SJCRH30 (cell line): ENCODE data around the gene HAND1. TPM values are rescaled to one million over a fixed set of nuclear protein-coding genes. Genes with fewer than 3 reads are reported as not detected.
A peak's percentile ranks its signal among the peaks of the same experiment; 100 is the strongest.

Source experiments
- DNase-seq, 2 experiments: peaks; one replicate each; pipeline ENCODE4 v3.0.0-alpha.2; 2015 to 2020
- H3K27ac ChIP-seq: fragments of 250-450 bp; sonication (Bioruptor Pico); 2 replicates; pipeline ENCODE4 v1.5.1; 2020; ENCODE audit warnings: mild to moderate bottlenecking, moderate library complexity
- H3K27me3 ChIP-seq: fragments of 250-450 bp; sonication (Bioruptor Pico); 2 replicates; pipeline ENCODE4 v1.5.1; 2020; ENCODE audit warnings: mild to moderate bottlenecking, moderate library complexity
- H3K36me3 ChIP-seq: fragments of 250-450 bp; sonication (Bioruptor Pico); 2 replicates; pipeline ENCODE4 v1.5.1; 2020; ENCODE audit warnings: mild to moderate bottlenecking, moderate library complexity
- H3K4me1 ChIP-seq: fragments of 250-450 bp; sonication (Bioruptor Pico); 2 replicates; pipeline ENCODE4 v1.5.1; 2020; ENCODE audit warnings: mild to moderate bottlenecking, moderate library complexity
- H3K4me3 ChIP-seq: fragments of 250-450 bp; sonication (Bioruptor Pico); 2 replicates; pipeline ENCODE4 v1.5.1; 2020; ENCODE audit warnings: mild to moderate bottlenecking, moderate library complexity
- H3K9me3 ChIP-seq: fragments of 250-450 bp; sonication (Bioruptor Pico); replicated peaks from 2 replicates; pipeline ENCODE4 v1.5.1; 2020; ENCODE audit warnings: mild to moderate bottlenecking, moderate library complexity
- total RNA-seq: library from RNA; depleted of rRNA; stranded (reverse); fragments of >200 nt; shearing (Covaris generic); gene quantifications from 2 replicates; pipeline ENCODE4 v1.2.3, GENCODE V29; 2014

HAND1 gene
- total RNA-seq, 1 experiment from 2014 or later = not detected

DNA sequence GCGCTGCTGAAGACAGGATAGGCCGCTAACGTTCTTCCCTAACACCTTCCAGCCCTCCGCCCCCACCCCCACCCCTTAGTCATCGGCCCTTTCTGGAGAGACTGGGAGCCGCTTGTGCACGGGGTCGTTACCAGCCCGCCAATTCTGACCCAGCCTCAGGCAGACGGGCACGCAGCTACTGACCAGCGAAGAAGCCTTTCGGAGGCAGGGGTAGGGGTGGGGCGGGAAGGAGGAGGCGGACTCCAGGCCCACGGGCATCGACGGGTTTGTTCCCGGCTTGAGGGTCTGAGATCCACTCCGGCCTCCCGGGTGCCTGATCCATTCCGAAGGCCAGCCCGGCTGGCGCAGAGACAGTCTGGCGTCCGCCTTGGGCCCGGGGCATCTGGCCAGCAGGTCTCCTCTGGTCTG, 729 bp upstream of the HAND1 start:
- Histone ChIP-seq H3K27me3 (peaks cover 12% of the 10 kb centered on the region), H3K36me3 (no peaks in the 10 kb centered on the region), H3K9me3 (no peaks in the 10 kb centered on the region), H3K4me3 (no peak overlapping the region), H3K27ac (no peak overlapping the region), H3K4me1 (no peaks in the 10 kb centered on the region)
- no peak for DNase-seq

DNA sequence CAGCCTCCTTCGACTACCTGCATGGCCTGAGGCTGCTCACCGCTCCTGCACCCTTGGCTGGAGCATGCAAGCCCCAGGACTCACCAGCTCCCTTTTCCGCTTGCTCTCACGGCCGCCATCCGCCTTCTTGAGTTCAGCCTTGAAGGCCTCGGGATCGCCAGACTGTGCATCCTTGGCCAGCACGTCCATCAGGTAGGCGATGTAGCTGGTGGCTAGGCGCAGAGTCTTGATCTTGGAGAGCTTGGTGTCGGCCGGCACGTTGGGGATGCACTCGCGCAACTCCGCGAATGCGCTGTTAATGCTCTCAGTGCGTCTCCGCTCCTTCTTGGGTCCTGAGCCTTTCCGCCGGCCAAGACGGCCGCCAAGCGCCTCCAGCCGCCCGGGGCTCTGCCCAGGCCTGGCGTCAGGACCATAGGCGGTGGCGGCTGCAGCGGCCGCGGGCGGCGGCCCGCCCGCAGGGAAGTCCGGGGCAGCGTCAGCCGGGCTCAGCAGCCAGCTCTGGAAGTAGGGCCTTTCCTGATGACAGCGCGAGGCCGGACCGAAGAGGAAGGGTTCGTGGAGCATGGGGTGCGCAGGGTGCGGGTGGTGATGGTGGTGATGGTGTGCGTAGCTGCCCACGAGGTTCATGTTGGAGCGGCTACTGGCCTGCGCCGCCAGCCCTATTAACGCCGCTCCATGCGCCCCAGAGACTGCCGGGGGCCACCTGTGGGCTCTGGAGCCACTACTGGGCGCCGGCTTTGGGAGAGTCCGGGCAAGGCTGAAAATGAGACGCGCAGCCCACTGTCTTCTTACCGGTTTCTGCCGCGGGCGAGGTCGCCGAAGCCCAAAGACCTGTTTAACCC, 424 bp downstream of the HAND1 start:
- Histone ChIP-seq H3K4me1 (no peaks in the 10 kb centered on the region), H3K36me3 (no peaks in the 10 kb centered on the region), H3K9me3 (no peaks in the 10 kb centered on the region), H3K27me3 (peaks cover 3% of the 10 kb centered on the region; the same call in 1 of the 2 replicates), H3K4me3 (no peak overlapping the region), H3K27ac (no peak overlapping the region)
- DNase-seq = no peak

DNA sequence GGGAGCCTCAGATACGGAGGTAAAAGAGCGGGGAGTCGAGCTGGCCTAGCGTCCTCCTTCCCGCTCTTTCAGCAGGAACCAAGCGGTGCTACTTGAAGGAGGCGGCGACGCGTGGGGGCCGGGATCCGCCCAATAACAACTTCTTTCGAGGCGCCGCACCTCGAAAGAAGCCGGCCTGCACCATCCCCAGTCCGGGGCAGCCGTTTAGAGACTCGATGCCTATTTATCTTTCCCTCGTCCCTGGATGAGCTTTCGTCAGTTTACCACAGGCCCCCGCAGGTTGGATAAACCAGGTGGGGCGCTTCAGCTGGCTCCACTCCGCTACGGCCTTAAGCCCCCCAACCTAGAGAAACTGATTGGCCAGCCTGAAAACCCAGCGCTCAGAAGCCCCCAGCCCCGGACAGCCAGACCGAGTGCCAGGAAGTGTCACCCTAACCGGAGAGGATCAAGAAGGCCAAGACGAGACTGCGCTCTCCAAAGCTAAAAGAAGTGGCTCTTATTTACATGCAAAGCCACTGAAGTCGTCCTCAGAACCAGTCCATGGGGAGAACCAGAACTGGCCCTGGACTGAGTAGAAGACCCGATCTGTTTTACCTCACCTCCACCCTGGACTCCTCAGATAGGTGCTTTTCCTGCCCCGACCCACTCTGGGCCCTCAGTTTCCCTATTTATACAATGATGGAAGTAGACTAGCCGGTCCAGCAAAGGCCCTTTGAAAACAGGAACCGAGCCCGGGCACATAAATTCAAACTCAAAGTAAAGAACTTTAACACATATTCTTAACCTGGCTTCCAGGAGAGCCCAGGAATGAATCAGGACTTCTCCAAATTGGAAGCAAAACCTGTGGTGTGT, 1.4 kb downstream of the HAND1 start:
- Histone ChIP-seq H3K27ac (no peak overlapping the region), H3K36me3 (no peaks in the 10 kb centered on the region), H3K9me3 (no peaks in the 10 kb centered on the region), H3K27me3 (peaks cover 3% of the 10 kb centered on the region; the same call in 1 of the 2 replicates), H3K4me3 (no peak overlapping the region), H3K4me1 (no peaks in the 10 kb centered on the region)
- DNase-seq = no peak

DNA sequence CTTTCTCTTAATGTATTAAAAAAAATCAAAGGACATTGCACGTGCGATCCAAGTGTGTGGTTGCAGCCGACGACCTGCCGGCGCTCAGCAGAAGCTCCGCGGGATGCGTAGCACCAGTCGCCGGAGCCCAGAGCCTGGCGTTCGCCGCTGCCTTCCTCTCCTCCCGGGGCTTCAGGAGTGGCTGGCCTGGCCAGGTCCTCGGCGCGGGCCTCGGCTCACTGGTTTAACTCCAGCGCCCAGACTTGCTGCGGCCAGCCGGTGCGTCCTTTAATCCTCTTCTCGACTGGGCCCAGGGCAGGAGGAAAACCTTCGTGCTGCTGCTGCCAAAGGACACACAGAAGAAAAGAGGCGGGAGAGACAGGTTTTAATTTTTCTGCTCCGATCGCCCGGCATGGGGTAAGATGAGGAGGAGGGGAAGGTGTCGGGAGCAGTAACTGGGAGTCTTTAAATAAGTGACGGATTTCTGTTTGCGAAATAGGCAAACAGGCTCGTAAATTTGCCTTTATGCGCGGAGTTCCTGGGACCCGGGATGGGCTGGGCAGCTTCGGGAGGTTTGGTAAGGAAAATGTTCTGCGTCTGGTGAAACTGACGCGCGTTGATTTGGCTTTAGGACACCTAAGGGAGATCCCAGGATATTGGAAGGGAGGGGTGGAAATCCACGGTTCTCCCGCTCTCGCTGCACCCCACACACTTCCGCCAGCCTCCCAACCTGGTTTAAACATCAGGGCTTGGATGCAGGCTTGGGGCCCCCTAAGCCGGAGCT, 2.3 kb downstream of the HAND1 start:
- no peaks in the 10 kb centered on the region for H3K36me3 ChIP-seq
- H3K27ac ChIP-seq = no peak overlapping the region
- no peaks in the 10 kb centered on the region for H3K9me3 ChIP-seq
- H3K4me1 ChIP-seq = no peaks in the 10 kb centered on the region
- H3K27me3 ChIP-seq = peaks cover 3% of the 10 kb centered on the region; the same call in 1 of the 2 replicates
- no peak for DNase-seq
- no peak overlapping the region for H3K4me3 ChIP-seq

DNA sequence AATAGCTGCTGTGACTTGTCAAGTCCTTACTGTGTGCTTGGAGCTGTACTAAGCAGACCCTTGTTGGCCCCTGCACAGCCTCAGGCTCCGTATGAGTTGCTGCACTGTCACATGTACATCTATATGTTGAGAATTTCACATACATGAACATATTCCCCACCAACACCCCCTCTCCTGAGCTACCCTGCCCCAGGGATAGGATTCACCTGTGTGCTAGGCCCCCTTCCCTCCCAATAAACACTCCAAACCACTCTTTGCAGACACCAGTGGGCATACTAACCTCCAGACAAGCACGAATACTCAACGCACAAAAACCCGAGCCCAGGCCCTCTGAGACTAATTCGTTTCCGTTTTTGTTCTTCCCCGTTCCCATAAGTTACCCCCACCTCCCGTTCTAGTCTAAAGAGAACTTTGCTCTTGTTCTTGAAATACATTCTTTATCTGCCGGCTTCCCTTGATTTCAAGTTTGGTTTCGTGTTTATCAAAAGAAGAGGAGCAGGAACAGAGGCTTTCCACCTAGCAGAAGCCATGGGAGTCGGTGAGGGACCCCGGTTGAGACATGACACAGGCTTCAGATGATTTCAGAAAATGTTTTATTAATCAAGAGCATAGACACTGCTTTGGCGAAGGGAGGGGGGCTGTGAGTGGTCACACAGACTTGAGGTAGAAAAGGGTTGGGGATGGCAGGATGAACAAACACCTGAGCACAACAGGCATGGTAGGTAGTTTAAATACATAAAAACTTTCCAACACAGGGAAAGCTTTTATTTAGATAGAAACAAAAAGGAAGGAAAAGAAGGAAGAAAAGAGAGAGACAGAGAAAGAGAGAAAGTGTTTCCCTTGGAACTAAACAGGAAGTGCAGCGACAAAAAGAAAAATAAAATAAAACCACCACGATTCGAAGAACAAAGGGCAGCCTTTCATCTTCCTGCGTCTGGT, 3.4 kb downstream of the HAND1 start:
- no peak overlapping the region for H3K4me3 ChIP-seq
- H3K36me3 ChIP-seq = no peaks in the 10 kb centered on the region
- H3K27me3 ChIP-seq = peaks cover 6% of the 10 kb centered on the region; the same call in 1 of the 2 replicates
- no peaks in the 10 kb centered on the region for H3K4me1 ChIP-seq
- no peak for DNase-seq
- H3K27ac ChIP-seq = no peak overlapping the region
- no peaks in the 10 kb centered on the region for H3K9me3 ChIP-seq

DNA sequence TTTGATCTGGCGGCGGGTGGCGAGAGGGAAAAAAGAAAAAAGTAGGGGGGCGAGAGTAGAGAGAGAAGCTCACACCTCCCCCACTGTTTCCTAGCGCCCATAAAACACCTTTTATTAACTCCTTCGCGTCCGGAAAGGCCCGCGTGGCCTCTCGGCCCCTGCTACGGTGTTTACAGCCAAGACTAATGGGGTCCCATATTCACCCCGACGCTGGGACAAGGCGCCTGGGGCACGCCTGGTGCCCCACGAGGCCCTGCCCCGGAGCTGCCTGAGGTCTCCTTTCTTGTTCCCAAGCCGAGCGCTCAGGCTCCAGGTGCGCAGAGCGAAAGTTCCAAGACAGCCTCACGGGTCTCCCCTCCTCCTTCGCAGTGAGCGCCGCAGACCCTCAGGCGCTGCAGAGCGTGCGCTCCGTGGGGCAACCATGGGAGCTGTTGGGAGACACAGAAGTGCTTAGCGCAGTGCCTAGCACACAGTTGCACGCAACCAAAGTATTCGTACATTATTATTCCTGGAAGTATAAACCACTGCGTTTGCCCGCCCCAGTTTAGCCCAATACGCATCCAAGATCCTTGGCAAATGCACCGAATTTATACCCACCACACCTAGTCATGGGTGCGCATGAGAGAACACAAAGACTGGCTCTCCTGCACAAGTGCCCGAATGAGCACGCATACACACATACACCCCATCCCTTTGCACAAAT, 4.3 kb downstream of the HAND1 start:
- Histone ChIP-seq H3K4me3 (no peak overlapping the region), H3K27ac (no peak overlapping the region), H3K4me1 (no peaks in the 10 kb centered on the region), H3K9me3 (no peaks in the 10 kb centered on the region), H3K27me3 (peaks cover 6% of the 10 kb centered on the region; the same call in 1 of the 2 replicates), H3K36me3 (no peaks in the 10 kb centered on the region)
- DNase-seq = no peak

DNA sequence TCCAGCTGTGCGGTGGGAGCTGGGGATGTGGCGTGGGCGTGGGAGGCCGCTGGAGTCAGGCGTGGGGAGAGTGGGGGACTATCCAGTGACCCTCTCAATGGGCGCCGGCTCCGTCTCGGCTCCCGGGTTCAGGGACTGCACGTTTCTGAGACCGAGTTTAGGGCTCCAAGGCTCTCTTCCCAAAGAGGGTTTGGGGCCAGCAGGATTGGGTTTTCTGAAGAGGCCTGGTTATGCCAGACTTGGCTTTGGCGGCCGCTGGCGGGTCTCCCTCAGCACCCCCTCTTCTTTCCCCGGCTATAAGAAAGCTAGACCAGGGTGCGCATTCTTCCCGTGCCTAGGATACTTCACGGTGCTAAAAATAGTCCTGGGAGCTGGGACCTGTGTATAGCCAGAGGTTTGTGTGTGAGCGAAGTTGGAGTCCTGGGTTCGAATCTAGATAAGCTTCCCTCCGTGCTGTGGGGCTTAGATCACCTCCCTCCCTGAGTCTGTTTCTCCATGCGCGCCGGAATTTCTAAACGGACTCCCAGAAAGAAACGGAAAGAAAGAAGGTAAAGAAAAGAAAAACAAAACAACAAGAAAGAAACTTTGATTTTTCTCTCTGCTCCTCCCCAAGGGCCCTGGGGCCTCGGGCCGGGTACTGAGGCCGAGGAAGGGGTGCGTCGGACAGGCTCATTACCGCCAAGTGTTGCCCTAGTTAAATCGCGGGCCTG, 5.0 kb downstream of the HAND1 start:
- H3K4me1 ChIP-seq = no peaks in the 10 kb centered on the region
- H3K27ac ChIP-seq = no peak overlapping the region
- peaks cover 6% of the 10 kb centered on the region; the same call in 1 of the 2 replicates for H3K27me3 ChIP-seq
- H3K36me3 ChIP-seq = no peaks in the 10 kb centered on the region
- no peaks in the 10 kb centered on the region for H3K9me3 ChIP-seq
- no peak overlapping the region for H3K4me3 ChIP-seq
- no peak for DNase-seq

DNA sequence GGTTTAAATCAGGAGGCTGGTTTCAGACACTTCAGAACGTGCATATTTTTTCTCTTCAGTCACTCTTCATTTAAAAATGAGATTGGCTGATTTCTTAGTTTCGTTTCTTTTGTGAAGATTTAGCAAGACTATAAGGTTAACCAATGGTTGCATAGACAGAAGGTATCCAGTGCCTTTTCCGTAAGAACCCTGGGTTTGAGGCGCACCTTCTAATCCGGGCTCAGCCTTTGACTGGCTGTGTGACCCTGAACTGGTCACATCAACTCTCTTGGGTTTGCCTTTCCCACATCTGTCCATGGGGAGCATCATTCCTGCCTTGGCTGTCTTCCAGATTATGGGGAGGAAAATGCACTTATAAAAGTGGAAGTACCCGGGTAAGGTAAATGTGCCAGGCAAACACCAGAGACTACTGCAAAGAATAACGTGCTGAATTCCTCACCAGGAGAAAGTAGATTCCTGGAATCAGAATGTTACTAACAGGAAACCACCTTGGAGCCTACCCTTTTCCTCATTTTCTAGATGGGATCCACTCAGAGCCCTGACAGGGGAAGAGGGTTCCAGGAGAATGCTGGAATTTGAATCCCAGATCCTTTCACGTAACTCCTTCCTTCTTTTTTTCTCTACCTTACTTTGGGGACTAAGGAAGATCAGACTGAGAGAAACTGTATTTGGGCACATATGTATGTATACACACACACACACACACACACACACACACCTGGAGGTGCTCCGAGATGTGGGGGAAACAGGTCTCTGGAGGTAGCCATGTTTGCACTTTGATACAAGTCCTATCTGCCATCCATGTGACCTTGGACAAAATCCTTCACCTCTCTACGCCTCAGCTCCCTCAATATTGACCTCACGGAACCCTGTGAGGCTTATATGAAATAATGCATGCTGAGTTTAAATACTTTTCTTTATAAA, 6.8 kb downstream of the HAND1 start:
- H3K36me3 ChIP-seq = no peaks in the 10 kb centered on the region
- no peaks in the 10 kb centered on the region for H3K9me3 ChIP-seq
- H3K27ac ChIP-seq = no peak overlapping the region
- peaks cover 6% of the 10 kb centered on the region; the same call in 1 of the 2 replicates for H3K27me3 ChIP-seq
- no peak for DNase-seq
- no peaks in the 10 kb centered on the region for H3K4me1 ChIP-seq
- H3K4me3 ChIP-seq = no peak overlapping the region

DNA sequence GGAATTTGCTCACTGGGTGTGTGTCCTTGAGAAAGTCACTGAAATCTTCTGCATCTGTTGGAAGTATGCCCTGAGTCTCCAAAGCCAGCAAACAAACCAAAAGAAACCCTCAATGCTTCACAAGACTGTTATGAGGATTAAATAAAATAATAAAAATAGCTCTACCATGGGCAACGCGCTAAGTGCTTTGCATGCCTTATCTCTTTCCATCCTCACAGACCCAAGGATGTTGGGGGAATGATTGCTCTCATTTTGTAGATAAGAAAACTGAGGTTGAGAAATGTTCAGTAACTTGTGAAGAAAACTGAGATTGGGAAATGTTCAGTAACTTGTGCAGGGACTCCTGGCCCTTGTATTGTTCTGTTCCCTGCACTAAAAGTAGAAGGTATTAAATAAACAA, 7.9 kb downstream of the HAND1 start:
- Histone ChIP-seq H3K36me3 (no peaks in the 10 kb centered on the region), H3K4me1 (no peaks in the 10 kb centered on the region), H3K27me3 (peaks cover 6% of the 10 kb centered on the region; the same call in 1 of the 2 replicates), H3K9me3 (no peaks in the 10 kb centered on the region), H3K27ac (no peak overlapping the region), H3K4me3 (no peak overlapping the region)
- DNase-seq = no peak

DNA sequence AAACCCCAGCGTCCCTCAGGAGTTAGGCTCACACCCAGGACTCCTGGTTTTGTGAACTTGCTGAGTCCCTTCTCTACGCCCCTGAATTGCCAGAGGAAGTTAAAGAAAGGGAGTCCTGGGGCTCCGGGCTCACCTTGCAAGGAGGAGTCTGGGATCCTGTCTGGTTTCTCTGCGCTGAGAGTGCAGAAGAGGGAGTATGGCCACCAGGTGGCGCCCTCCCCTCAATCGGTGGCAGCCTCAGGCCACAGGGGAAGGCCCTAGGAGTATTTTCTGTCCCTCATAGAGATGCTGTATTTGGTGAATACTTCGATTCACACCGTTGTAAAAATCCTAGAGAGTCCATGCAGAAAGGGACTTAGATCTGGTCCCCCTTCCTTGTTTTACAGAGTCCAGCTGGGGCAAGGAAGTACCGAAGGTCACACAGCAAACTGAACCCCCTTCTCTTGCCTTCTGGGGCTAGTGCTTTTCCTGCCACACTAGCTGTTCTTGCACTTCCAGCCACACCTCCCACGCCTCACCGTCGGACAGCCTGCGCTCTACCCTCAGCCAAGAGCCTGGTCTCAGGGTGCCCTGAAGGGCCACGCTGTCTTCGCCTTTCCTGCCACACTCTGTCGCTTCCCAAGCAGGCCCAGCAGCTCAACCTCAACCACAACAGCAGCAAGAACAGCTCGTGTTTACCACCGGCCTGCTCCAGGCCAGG, 10.2 kb downstream of the HAND1 start:
- H3K36me3 ChIP-seq = no peaks in the 10 kb centered on the region
- H3K27me3 ChIP-seq = 0 out of 2 replicates have a peak, but pooled peaks cover 3% of the 10 kb centered on the region
- no peak overlapping the region for H3K4me3 ChIP-seq
- H3K9me3 ChIP-seq = no peaks in the 10 kb centered on the region
- no peaks in the 10 kb centered on the region for H3K4me1 ChIP-seq
- DNase-seq = peak; percentile 52 to 82
- no peak overlapping the region for H3K27ac ChIP-seq

DNA sequence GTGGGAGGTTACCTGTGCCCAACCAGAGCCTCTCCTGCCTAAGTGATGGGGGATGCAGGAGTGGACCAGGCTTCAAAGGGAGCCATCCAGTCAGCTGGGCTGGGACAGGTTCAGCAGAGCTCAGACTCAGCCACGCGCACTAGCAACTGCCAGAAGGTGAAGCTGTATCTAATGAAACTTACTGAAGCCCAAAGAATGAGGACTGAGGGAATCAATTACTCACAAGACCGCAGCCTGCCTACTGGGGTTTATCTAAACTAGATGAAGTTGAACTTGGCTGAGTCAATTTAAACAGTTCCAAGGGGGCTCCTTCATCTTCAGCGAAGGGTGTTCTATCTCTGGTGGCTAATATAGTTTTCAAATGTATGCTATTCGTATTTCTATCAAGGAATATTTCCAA, 11.4 kb downstream of the HAND1 start:
- H3K9me3 ChIP-seq = no peaks in the 10 kb centered on the region
- no peaks in the 10 kb centered on the region for H3K36me3 ChIP-seq
- no peak overlapping the region for H3K4me3 ChIP-seq
- DNase-seq = no peak
- 0 out of 2 replicates have a peak, but pooled peaks cover 3% of the 10 kb centered on the region for H3K27me3 ChIP-seq
- no peak overlapping the region for H3K27ac ChIP-seq
- H3K4me1 ChIP-seq = no peaks in the 10 kb centered on the region
